WTC11 (cell line): Measurements from ENCODE around the gene CNTFR. TPM values are rescaled to one million over a fixed set of nuclear protein-coding genes. Genes with fewer than 3 reads are reported as not detected.

Source experiments
- ATAC-seq: fragments of 200-7000 bp; cut with Tn5 transposase; 2 replicates; pipeline ENCODE4 v1.10.0; 2021; ENCODE audit warnings: mild to moderate bottlenecking, moderate library complexity
- CTCF ChIA-PET: fragments of 300-600 bp; sonication (Branson Sonifier 250); formaldehyde crosslinking; loops from one replicate; lab custom pipeline; 2021; ENCODE audit warnings: antibody characterized with exemption; lab: Charles Lee
- POLR2A ChIA-PET: fragments of 350-600 bp; sonication (Branson Sonifier 250); formaldehyde crosslinking; loops from one replicate; lab custom pipeline; 2021; ENCODE audit warnings: antibody characterized with exemption; lab: Charles Lee
- DNase-seq: peaks from one replicate; pipeline ENCODE4 v3.0.0; 2021; ENCODE audit warnings: low spot score
- H3K27ac Mint-ChIP-seq: 2 replicates; pipeline ENCODE4 v1.8.0; 2021; ENCODE audit warnings: mixed read lengths
- H3K27me3 Mint-ChIP-seq: 2 replicates; pipeline ENCODE4 v1.8.0; 2021; ENCODE audit warnings: low read depth, mild to moderate bottlenecking, moderate library complexity, mixed read lengths
- H3K36me3 Mint-ChIP-seq: 2 replicates; pipeline ENCODE4 v1.8.0; 2021; ENCODE audit warnings: mixed read lengths
- H3K4me1 Mint-ChIP-seq: 2 replicates; pipeline ENCODE4 v1.8.0; 2022; ENCODE audit warnings: mixed read lengths
- H3K4me3 Mint-ChIP-seq: 2 replicates; pipeline ENCODE4 v1.8.0; 2021; ENCODE audit warnings: mild to moderate bottlenecking, moderate library complexity, mixed read lengths
- H3K9me3 Mint-ChIP-seq: 2 replicates; pipeline ENCODE4 v1.8.0; 2021; ENCODE audit warnings: mixed read lengths
- ELF4 ChIP-seq: sonication (generic); formaldehyde crosslinking; IDR thresholded peaks from 2 replicates; pipeline ENCODE4 v1.8.1; 2022; ENCODE audit warnings: low read depth, mild to moderate bottlenecking, moderate library complexity, missing genetic modification reagents
- GTF2I ChIP-seq: fragments of 250-450 bp; sonication (Bioruptor Pico); conservative IDR thresholded peaks from 2 replicates; pipeline ENCODE4 v1.4.0; 2021; ENCODE audit warnings: mild to moderate bottlenecking
- KAT7 ChIP-seq: sonication (generic); formaldehyde crosslinking; IDR thresholded peaks from 2 replicates; pipeline ENCODE4 v1.8.1; 2023; ENCODE audit warnings: missing genetic modification reagents, mild to moderate bottlenecking, borderline replicate concordance
- MXD4 ChIP-seq: fragments of 250-450 bp; sonication (Bioruptor Pico); IDR thresholded peaks from 2 replicates; pipeline ENCODE4 v1.8.0; 2021; ENCODE audit warnings: mild to moderate bottlenecking, moderate library complexity, borderline replicate concordance
- MYBL2 ChIP-seq: sonication (generic); formaldehyde crosslinking; IDR thresholded peaks from 2 replicates; pipeline ENCODE4 v1.8.1; 2023; ENCODE audit warnings: mild to moderate bottlenecking, moderate library complexity, missing genetic modification reagents
- NR2C2 ChIP-seq: sonication (generic); formaldehyde crosslinking; IDR thresholded peaks from 2 replicates; pipeline ENCODE4 v1.8.0; 2022; ENCODE audit warnings: mild to moderate bottlenecking, missing genetic modification reagents
- OVOL2 ChIP-seq: fragments of 250-450 bp; sonication (Bioruptor Pico); IDR thresholded peaks from 2 replicates; pipeline ENCODE4 v1.9.0; 2021; ENCODE audit warnings: mild to moderate bottlenecking, borderline replicate concordance
- RORB ChIP-seq: fragments of 250-450 bp; sonication (Bioruptor Pico); IDR thresholded peaks from 2 replicates; pipeline ENCODE4 v1.9.0; 2021; ENCODE audit warnings: mild to moderate bottlenecking
- TCF7 ChIP-seq: sonication (generic); formaldehyde crosslinking; IDR thresholded peaks from 2 replicates; pipeline ENCODE4 v1.8.0; 2022; ENCODE audit warnings: mild to moderate bottlenecking, low read depth, missing genetic modification reagents, moderate library complexity
- TEAD1 ChIP-seq: sonication (generic); formaldehyde crosslinking; IDR thresholded peaks from 2 replicates; pipeline ENCODE4 v1.8.0; 2022; ENCODE audit warnings: mild to moderate bottlenecking, missing genetic modification reagents
- TP53 ChIP-seq: sonication (generic); formaldehyde crosslinking; IDR thresholded peaks from 2 replicates; pipeline ENCODE4 v1.8.1; 2023; ENCODE audit warnings: mild to moderate bottlenecking, missing genetic modification reagents
- ZNF396 ChIP-seq: fragments of 250-450 bp; sonication (Bioruptor Pico); IDR thresholded peaks from 2 replicates; pipeline ENCODE4 v1.8.0; 2021; ENCODE audit warnings: mild to moderate bottlenecking, moderate library complexity, borderline replicate concordance
- total RNA-seq: library from RNA; stranded (reverse); gene quantifications from 3 replicates; pipeline ENCODE4 v1.2.3, GENCODE V29; 2021
- TF ChIP-seq, protein P1 (sequence below): fragments of 250-450 bp; sonication (Bioruptor Pico); IDR thresholded peaks from 2 replicates; pipeline ENCODE4 v1.9.0; 2021; ENCODE audit warnings: mild to moderate bottlenecking
- TF ChIP-seq, protein P2 (sequence below): fragments of 200-600 bp; IDR thresholded peaks from 2 replicates; pipeline ENCODE4 v1.8.0; 2022; ENCODE audit warnings: antibody characterized with exemption
- TF ChIP-seq, protein P3 (sequence below): sonication (generic); formaldehyde crosslinking; IDR thresholded peaks from 2 replicates; pipeline ENCODE4 v1.8.1; 2023; ENCODE audit warnings: mild to moderate bottlenecking, moderate library complexity, missing genetic modification reagents
- TF ChIP-seq, protein P4 (sequence below): sonication (generic); formaldehyde crosslinking; IDR thresholded peaks from 2 replicates; pipeline ENCODE4 v1.8.0; 2023; ENCODE audit warnings: missing genetic modification reagents

Gene CNTFR
- total RNA-seq, 1 experiment from 2014 or later: 18.0 TPM

DNA sequence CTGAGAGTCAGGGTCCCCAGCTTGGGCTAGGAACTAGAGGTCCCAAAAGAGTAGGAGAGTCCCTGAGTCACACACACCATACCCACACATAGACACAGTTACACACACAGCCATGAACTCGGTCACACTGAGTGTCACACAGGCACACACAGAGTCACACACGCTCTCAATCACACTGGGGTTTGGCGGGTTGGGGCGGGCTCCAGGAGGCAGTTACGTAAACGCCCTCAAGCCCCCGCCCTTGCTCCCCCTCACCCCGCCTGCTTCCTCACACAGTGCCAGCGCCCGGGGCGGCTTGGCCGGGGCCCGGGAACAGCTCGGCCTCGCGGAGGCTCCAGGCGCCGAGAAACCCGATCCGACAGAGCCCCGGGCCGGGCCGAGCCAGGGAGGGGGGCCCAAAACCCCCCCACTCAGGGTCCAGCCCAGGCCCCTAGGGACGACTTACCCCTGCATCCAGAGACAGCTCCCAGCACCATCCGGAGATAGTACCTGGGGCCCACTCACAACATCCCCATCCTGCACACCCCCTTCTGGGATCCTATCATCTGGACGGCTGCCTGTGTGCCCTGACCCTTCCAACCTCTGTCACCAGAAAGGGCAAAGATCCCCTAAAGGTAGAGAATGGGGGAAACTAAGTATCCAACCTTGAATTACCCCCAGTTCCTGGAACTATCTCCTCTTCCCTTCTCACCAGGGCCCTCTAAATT, 3.5 kb upstream of the CNTFR start (continued):
- TF ChIP-seq, protein P1, sequence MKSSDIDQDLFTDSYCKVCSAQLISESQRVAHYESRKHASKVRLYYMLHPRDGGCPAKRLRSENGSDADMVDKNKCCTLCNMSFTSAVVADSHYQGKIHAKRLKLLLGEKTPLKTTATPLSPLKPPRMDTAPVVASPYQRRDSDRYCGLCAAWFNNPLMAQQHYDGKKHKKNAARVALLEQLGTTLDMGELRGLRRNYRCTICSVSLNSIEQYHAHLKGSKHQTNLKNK (CRISPR knock-in tag): no peak
- no peak for TF ChIP-seq MXD4 (CRISPR knock-in tag)

DNA sequence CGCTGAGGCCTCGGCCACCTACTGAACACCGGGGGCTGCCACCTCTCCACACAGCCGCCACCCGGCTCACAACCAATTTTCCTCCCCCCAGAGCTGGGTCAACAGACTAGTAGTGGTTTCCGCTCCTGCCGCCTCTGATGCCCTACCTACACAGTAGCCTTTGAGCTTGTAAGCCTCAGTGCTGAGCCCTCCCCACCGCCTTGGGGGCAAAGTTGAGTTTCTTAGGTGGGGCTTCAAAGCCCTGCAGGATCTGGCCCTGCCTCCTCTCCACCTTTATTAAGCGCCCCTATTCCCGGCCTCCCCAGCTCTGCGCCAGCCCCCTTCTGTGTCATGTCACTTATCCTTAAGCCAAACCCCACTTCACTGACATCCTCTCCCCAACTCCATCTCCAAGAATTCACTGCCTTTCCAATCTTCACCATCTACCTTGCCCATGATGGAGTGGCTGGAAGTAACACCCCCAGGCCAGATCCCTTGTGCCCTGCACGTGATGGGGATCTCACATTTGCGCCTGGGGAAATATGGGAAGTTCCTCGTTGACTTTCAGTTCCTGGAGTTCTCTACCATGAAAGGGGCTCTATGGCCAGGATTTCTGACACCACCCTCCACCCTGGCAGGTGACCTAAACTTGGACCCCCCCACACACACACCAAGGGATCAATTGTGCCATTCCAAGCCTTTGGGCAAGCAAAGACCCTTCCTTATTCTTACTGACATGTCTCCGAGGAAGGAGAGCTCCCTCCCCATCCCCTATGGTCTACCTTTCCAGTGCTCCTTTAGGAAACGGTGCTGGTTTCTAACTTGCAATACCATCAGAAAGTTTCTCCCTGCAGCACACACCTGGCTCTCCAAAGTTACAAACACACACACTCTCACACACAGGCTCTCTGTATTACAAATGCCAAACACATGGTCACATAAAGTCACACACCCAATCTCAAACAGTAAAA, 2.7 kb upstream of the CNTFR start:
- TF ChIP-seq, protein P2, sequence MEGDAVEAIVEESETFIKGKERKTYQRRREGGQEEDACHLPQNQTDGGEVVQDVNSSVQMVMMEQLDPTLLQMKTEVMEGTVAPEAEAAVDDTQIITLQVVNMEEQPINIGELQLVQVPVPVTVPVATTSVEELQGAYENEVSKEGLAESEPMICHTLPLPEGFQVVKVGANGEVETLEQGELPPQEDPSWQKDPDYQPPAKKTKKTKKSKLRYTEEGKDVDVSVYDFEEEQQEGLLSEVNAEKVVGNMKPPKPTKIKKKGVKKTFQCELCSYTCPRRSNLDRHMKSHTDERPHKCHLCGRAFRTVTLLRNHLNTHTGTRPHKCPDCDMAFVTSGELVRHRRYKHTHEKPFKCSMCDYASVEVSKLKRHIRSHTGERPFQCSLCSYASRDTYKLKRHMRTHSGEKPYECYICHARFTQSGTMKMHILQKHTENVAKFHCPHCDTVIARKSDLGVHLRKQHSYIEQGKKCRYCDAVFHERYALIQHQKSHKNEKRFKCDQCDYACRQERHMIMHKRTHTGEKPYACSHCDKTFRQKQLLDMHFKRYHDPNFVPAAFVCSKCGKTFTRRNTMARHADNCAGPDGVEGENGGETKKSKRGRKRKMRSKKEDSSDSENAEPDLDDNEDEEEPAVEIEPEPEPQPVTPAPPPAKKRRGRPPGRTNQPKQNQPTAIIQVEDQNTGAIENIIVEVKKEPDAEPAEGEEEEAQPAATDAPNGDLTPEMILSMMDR: peak; percentile 22
- TF ChIP-seq MYBL2 (CRISPR knock-in tag): no peak
- TF ChIP-seq RORB: no peak
- 0 out of 2 replicates have a peak, but pooled peaks have one; percentile 2 for TF ChIP-seq TP53 (CRISPR knock-in tag)
- peaks cover 27% of the 10 kb centered on the region for H3K4me1 Mint-ChIP-seq
- H3K27me3 Mint-ChIP-seq: peaks cover 70% of the 10 kb centered on the region
- ATAC-seq (no peak), DNase-seq (no peak)
- CTCF ChIA-PET: interaction anchor here (0.6 to 4.1 kb wide), 54 partner anchors 8 to 1198 kb away, joined by 3 to 192 read pairs (median 6); partner anchors contain the start of genes ARID3C, DCTN3, ENHO and FAM219A
- H3K27ac Mint-ChIP-seq: no peak overlapping the region
- peak overlapping the region; percentile 41 for H3K4me3 Mint-ChIP-seq
- H3K9me3 Mint-ChIP-seq: no peaks in the 10 kb centered on the region
- POLR2A ChIA-PET: interaction anchor here (0.6 to 1.2 kb wide), 5 partner anchors 9 to 215 kb away, joined by 3 to 6 read pairs (median 3); no protein-coding TSS in a partner anchor
- H3K36me3 Mint-ChIP-seq: no peaks in the 10 kb centered on the region

DNA sequence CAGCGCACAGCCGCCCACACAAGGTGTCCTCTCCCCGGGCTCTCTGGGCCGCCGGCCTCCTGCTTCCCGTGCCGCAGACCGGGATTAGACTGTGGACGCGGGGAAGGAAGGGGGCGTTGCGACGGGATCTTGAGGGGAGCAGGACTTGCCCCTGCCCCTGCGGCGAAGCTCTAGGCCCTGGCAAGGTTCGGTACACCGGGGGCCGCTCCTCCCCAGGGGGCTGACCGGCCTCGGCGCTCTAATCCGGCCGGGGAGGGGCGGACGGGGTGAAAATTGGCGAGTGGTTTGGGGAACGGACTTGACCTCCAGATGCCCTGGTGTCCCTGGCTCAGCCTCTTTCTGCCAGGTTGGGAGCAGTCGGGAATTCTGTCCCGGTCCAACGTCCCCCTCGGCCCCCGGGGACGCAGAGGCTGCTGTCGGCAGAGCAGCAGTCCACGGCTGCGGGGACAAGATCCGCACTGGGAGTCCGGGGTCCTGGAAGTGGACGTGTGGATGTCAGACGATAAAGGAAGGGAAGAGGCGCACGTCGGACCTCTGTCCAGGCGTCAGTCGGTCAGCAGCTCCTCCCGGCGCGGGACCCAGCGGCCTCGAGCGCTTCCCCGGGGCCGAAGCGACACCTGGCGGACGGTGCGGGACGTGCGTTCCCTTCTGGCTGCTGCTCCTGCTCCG, 1.9 kb upstream of the CNTFR start:
- peak; percentile 93 for DNase-seq
- no peaks in the 10 kb centered on the region for H3K36me3 Mint-ChIP-seq
- POLR2A ChIA-PET: interaction anchor here (0.6 to 1.4 kb wide), 7 partner anchors 8 to 214 kb away, joined by 3 to 6 read pairs (median 3); no protein-coding TSS in a partner anchor
- H3K9me3 Mint-ChIP-seq: no peaks in the 10 kb centered on the region
- TF ChIP-seq NR2C2 (no peak), TCF7 (CRISPR knock-in tag) (no peak), RORB (no peak), TEAD1 (peak; percentile 48; the same call in 1 of the 2 replicates), OVOL2 (no peak), GTF2I (CRISPR knock-in tag) (0 out of 2 replicates have a peak, but pooled peaks have one; percentile 2), ELF4 (no peak), ZNF396 (no peak), TP53 (CRISPR knock-in tag) (0 out of 2 replicates have a peak, but pooled peaks have one; percentile 5), KAT7 (0 out of 2 replicates have a peak, but pooled peaks have one; percentile 51)
- TF ChIP-seq, protein P2: peak; percentile 89
- TF ChIP-seq, protein P3, sequence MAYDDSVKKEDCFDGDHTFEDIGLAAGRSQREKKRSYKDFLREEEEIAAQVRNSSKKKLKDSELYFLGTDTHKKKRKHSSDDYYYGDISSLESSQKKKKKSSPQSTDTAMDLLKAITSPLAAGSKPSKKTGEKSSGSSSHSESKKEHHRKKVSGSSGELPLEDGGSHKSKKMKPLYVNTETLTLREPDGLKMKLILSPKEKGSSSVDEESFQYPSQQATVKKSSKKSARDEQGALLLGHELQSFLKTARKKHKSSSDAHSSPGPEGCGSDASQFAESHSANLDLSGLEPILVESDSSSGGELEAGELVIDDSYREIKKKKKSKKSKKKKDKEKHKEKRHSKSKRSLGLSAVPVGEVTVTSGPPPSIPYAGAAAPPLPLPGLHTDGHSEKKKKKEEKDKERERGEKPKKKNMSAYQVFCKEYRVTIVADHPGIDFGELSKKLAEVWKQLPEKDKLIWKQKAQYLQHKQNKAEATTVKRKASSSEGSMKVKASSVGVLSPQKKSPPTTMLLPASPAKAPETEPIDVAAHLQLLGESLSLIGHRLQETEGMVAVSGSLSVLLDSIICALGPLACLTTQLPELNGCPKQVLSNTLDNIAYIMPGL (CRISPR knock-in tag): 0 out of 2 replicates have a peak, but pooled peaks have one; percentile 53
- TF ChIP-seq, protein P4, sequence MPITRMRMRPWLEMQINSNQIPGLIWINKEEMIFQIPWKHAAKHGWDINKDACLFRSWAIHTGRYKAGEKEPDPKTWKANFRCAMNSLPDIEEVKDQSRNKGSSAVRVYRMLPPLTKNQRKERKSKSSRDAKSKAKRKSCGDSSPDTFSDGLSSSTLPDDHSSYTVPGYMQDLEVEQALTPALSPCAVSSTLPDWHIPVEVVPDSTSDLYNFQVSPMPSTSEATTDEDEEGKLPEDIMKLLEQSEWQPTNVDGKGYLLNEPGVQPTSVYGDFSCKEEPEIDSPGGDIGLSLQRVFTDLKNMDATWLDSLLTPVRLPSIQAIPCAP (CRISPR knock-in tag): no peak
- TF ChIP-seq, all 79 proteins: peak for 6
- Mint-ChIP-seq H3K27ac (no peak overlapping the region), H3K4me3 (peak overlapping the region; percentile 78), H3K27me3 (peaks cover 79% of the 10 kb centered on the region), H3K4me1 (peaks cover 32% of the 10 kb centered on the region)
- peak; percentile 64 for ATAC-seq
- CTCF ChIA-PET: interaction anchor here (0.6 to 4.1 kb wide), 53 partner anchors 9 to 336 kb away, joined by 3 to 192 read pairs (median 6); partner anchors contain the start of genes ARID3C, DCTN3, ENHO and FAM219A
